UCSD-AML1 (cell line): ENCODE measurements around the gene SMIM5.

ENCODE experiments used
- DNase-seq: peaks from one replicate; lab custom pipeline; 2025; ENCODE audit not compliant: unreplicated experiment; lab: John Stamatoyannopoulos, UW

The SMIM5 gene

GRCh38 chr17:75602644-75603043 is 30.6 kb upstream of the SMIM5 start:
- DNase-seq = no peak

GRCh38 chr17:75603123-75603522 is 30.1 kb upstream of the SMIM5 start:
- DNase-seq = no peak

- DNase-seq = no peak
These were observed 29.1 kb upstream of the SMIM5 start for GRCh38 chr17:75604034-75604695.

GRCh38 chr17:75605790-75606189 is 27.4 kb upstream of the SMIM5 start:
- no peak for DNase-seq

GRCh38 chr17:75607086-75607485 is 26.1 kb upstream of the SMIM5 start:
- DNase-seq = no peak

- DNase-seq = no peak
These were observed 22.9 kb upstream of the SMIM5 start for GRCh38 chr17:75610103-75610984.

GRCh38 chr17:75611851-75612429 is 21.3 kb upstream of the SMIM5 start:
- DNase-seq = no peak

- DNase-seq = no peak
These were observed 20.2 kb upstream of the SMIM5 start for GRCh38 chr17:75612906-75613626.

- DNase-seq = no peak
These were observed 19.2 kb upstream of the SMIM5 start for GRCh38 chr17:75614006-75614405.

GRCh38 chr17:75614556-75615270 is 18.5 kb upstream of the SMIM5 start:
- DNase-seq = no peak

- DNase-seq = no peak
These were observed 17.9 kb upstream of the SMIM5 start for GRCh38 chr17:75615301-75615700.

GRCh38 chr17:75616521-75617122 is 16.6 kb upstream of the SMIM5 start:
- no peak for DNase-seq

GRCh38 chr17:75617218-75617617 is 16.0 kb upstream of the SMIM5 start:
- no peak for DNase-seq

- no peak for DNase-seq
These were observed 15.6 kb upstream of the SMIM5 start for GRCh38 chr17:75617675-75618074.

- DNase-seq = peak; percentile 29
These were observed 13.5 kb upstream of the SMIM5 start for GRCh38 chr17:75619506-75620431.

- no peak for DNase-seq
These were observed 11.7 kb upstream of the SMIM5 start for GRCh38 chr17:75621489-75621888.

- DNase-seq = no peak
These were observed 11.2 kb upstream of the SMIM5 start for GRCh38 chr17:75622076-75622475.

GRCh38 chr17:75622771-75623273 is 10.4 kb upstream of the SMIM5 start:
- no peak for DNase-seq

GRCh38 chr17:75623386-75623785 is 9.8 kb upstream of the SMIM5 start:
- no peak for DNase-seq
